Measurements from ENCODE around the gene UPP2.

The UPP2 gene

DNA sequence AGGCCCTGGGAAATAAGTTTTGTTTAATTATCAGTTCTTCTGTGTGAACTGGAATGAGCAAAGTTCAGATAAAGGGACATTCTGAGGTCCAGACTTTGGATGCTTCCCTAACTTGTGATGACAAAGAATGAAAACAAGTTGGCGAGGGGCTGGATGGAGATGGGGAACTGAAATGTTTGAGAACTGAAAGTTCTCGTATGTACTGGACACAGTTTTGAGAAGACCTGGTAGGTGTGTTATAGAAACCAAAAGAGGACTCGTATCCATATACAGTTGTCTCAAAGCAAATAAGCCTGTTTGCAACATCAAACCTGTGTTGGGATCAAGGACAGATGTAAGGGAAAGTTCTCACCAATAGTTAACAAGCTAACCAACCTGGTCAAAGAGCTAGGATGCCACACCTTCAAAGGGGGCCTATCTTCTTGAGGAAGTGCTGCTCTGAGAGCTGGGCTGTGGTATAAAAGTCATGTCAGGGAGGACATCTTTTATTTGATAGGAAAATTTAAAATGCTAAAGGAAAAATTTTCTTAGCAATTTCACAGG is at the start of gene UPP2:
Gene UPP2, plus strand, starts transcription at position 493 of the 543 bp plus-strand sequence. CDS start 188 bp downstream, outside the sequence.
- no peak for DNase-seq

- no peak for DNase-seq
These were observed 48.9 kb upstream of the UPP2 start for GRCh38 chr2:158052761-158053160.

DNA sequence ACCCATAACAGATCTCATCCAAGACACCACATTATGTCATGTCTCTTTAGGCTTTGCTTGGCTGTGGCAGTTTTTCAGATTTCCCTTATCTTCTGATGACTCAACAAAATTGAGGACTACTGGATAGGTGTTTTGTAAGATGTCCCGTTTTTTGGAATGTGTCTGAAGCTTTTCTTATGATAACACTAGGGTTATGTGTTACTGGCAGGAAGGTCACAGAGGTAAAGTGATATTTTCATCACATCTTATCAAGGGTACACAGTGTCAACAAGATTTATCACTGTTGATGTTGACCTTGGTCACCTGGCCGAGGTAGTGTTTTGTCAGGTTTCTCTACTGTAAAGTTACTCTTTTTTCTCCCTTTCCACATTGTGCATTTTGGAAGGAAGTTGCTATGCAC is 44.8 kb upstream of the UPP2 start:
- no peak for DNase-seq

- DNase-seq = no peak
These were observed 41.4 kb upstream of the UPP2 start for GRCh38 chr2:158060160-158060834.

DNA sequence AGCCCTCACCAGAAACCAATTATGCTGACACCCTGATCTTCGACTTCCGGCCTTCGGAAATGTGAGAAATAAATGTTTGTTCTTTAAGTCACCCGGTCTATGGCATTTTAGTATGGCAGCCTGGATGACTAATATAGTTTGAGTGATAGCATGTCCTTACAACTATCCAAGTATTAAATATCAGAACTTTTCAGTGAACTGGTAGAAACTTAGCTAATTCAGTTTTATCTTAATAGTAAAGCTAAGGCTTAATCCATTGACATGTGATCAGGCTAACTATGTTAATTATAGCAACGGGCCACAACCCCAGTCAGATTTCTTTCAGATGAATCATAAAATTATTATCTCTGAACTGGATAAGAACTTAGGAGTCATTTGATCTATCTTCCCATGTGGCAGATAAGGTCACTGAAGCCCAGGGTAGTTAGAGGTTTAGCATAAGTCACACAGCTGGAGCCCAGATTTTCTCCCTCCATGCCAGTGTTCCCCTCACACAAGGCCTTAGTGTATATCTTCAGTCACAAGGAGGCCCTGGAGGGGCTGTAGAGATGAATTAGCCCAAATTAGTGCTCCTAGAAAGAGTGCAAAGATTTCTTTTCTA is 40.7 kb upstream of the UPP2 start:
- no peak for DNase-seq

DNA sequence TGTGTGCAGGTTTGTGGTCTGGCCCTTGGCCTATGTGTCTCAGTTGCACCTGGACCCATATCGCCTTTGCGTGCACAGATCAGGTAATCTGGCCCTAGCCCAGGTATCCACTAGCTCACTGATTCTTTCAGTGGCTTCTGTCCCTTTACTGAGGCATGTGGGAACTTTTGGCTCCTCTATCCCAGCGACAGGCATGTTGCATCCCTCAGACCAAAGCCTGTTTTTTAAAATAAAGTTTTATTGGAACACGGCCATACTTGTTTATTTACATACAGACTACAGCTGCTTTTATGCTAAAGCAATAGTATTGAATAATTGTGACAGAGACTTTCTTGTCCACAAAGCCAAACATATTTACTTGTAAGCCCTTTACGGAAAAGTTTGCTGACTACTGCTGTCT is 39.9 kb upstream of the UPP2 start:
- DNase-seq = no peak

- no peak for DNase-seq
These were observed 35.5 kb upstream of the UPP2 start for GRCh38 chr2:158066046-158066713.

DNA sequence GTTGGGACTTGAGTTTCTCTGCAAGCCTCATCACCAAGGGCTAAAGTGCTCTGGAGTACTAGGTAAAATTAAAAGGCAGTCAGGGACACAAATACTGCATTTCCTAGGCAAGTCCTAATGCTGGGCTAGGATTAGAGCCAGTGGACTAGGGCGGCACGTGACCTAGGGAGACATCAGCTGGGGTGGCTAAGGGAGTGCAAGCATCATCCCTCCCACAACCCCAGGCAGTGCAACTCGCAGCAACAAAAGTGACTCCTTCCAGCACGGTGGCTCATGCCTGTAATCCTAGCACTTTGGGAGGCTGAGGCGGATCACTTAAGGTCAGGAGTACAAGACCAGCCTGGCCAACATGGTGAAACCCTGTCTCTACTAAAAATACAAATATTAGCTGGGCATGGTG is 30.7 kb upstream of the UPP2 start:
- no peak for DNase-seq

- no peak for DNase-seq
These were observed 29.3 kb upstream of the UPP2 start for GRCh38 chr2:158072361-158072760.

DNA sequence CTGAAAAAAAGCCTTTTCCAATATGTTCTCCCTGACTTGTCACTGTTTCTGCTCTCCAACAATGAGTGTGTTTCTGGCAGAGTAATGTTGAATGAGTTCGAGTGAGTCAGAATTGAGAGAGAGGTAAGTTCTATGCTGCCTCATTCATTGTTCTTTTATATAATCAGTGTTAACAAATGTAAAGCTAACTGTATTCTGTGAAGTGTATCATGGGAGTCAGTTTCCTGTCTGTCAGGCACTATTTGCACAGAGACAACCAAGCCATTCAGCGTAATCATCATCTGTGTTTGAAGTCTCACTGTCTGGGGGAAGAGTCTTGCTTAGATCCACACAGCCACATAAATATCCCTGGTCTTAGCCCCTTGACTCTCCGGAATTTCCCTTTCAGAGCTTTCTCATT is 22.0 kb upstream of the UPP2 start:
- no peak for DNase-seq

DNA sequence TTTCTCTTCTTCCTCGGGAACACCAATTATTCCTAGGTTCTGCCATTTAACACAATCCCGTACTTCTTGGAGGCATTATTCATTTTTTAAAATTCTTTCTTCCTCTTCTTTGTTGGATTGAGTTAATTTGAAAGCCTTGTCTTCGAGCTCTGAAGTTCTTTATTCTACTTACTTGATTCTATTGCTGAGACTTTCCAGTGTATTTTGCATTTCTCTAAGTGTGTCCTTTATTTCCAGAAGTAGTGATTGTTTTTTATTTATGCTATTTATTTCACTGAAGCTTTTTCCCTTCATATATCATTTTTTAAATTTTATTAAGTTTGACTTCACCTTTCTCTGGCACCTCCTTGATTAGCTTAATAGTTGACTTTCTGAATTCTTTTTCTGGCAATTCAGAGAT is 13.6 kb upstream of the UPP2 start:
- no peak for DNase-seq

DNA sequence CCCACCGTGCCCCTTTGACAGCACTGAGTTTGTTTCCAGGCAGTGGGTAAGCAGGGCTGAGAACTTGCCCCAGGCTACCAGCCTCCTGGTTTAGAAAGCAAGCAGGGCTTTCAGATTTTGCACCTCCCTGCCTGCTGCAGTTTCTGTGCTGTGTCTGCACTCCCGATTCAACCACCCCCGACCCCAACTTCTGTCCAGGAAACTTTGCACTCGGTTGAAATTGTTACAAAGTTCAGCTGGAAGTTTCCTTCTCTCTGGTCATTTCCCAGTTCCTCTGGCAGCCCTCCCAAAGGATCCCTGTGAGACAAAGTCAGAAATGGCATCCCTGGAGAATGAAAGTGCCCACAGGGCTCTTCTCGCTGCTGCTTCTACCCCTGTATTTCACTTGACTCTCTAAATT is 12.4 kb upstream of the UPP2 start:
- no peak for DNase-seq

GRCh38 chr2:158091647-158092046 is 10.0 kb upstream of the UPP2 start:
- no peak for DNase-seq

GRCh38 chr2:158094487-158095092 is 7.1 kb upstream of the UPP2 start:
- DNase-seq = no peak

DNA sequence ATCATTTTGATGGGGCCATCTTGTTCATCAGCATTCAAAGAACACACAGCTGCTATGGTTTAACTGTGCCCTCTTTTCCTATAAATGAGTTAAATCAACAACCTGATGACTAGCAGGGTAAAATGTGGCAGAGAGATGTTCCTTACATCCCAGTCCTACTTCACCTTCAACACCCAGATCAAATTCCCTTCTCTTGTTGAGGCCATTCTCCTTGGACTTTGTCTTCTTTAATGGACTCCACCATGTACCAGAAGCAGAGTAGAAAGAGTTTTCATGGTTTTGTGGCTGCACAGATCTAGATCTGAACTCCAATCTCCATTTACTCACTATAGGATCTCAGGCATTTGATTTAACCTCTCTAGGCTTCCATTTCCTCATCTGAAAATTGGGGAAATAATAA is 6.4 kb upstream of the UPP2 start:
- DNase-seq = no peak

DNA sequence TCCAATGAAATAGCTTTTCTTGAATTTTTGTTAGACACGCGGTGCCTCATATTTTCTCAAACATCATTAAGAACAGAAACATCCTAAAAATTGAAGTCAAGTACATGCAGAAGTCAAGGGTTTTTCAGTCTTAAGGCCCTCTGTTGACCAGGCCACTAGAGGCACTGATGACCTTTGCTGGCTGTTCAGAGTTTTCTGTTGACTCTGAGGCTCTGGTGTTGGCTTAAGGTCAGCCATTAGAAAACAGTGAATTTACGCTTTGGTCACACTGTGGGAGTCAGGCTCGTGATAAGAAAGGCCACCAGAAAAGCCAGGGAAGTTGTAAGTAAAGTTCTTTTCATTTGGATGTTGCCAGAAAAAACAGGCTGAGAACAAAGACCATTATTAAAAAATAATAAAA is 5.8 kb upstream of the UPP2 start:
- no peak for DNase-seq

- DNase-seq = no peak
These were observed 4.2 kb upstream of the UPP2 start for GRCh38 chr2:158097481-158097880.

- no peak for DNase-seq
These were observed 3.5 kb upstream of the UPP2 start for GRCh38 chr2:158098178-158098577.

- DNase-seq = no peak
These were observed 2.0 kb upstream of the UPP2 start for GRCh38 chr2:158099716-158100115.

- no peak for DNase-seq
These were observed 1.3 kb upstream of the UPP2 start for GRCh38 chr2:158100411-158100810.

GRCh38 chr2:158102446-158102845 is 770 bp downstream of the UPP2 start:
- DNase-seq = no peak

DNA sequence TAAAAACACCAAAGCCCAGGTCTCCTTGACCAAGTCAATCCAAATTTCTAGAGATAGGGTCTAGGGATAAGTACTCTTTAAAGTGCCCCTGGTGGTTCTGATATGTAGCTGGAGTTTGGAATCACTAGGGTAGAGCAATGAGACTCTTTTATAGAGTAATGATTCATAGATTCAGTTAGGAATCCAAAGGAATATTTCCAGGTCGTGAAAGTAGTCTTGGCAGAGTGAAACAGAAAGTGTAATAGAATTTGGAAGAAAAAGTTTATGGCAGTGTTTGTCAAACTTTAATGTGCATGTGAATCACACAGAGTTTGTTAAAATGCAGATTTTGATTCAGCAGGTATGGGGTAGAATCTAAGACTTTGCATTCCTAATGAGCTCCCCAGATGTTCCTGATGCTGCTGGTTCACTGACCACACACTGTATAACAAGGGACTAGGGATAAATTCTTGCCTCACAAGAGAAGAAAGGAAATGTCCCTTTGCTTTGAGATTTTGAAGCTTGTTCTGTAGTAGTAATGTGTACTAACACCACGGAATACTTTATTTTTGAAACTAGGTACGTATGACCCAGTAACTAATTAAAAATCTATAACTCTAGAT is 1.8 kb downstream of the UPP2 start:
- no peak for DNase-seq

GRCh38 chr2:158104903-158105302 is 3.2 kb downstream of the UPP2 start:
- no peak for DNase-seq
